NB4 (cell line): ENCODE results near the gene KRTAP10-9.

Experiments
- CTCF ChIP-seq: IDR thresholded peaks from one replicate; pipeline ENCODE4 v1.5.1; 2012; ENCODE audit warnings: low read depth, low read length
- MAX ChIP-seq: IDR thresholded peaks from 2 replicates; pipeline ENCODE4 v1.6.1; 2011; ENCODE audit warnings: low read depth, low read length

GRCh38 chr21:44656868-44657267, 30.0 kb downstream of the KRTAP10-9 start:
- TF ChIP-seq CTCF (no peak), MAX (no peak)
